OCI-M1 (cell line): ENCODE measurements around the gene NTNG2.

Experiments used
- DNase-seq: peaks from one replicate; lab custom pipeline; 2025; lab: John Stamatoyannopoulos, UW

NTNG2 gene

DNA sequence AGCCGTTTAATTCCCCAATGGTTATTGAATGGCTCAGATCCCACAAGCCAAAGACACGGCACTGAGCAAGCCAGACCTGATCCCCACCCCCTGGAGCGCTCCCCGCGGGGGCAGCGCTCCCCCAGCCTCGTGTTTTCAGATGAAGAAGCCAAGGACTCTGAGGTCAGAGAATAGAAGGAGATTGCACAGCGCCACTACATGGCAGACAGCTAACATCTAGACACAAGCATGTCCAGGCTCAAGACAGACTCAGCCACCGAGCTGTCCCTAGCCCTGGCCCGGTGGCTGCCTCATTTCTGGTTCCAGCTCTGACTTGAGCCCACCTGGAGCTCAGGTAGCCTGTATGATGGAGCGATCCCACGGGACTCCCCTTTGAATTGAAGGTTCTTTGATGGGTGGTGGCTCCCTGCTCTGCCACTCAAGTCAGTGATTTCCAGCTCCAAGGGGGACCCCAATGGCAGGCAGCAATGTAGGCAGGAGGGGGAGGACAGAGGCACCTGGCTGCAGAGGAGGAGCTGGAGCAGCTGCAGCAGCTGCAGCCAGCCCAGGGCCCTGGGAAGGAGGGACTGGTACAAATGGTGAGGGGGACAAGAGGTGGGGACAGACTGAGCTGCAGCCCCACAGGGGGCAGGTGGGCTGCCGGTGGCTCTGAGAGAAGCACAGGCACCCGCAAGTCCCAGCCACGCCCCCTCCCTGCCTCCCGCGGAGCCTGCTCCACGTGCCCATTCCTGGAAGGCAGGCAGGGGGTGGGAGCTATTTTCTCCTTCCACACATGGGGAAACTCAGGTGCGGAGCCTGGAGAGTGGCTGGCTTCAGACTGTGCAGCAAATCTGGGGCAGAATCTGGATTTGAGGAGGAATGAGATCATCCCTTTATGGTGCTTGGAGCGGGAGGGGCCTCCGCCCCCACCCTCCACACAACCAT, 40.2 kb downstream of the NTNG2 start:
- no peak for DNase-seq

DNA sequence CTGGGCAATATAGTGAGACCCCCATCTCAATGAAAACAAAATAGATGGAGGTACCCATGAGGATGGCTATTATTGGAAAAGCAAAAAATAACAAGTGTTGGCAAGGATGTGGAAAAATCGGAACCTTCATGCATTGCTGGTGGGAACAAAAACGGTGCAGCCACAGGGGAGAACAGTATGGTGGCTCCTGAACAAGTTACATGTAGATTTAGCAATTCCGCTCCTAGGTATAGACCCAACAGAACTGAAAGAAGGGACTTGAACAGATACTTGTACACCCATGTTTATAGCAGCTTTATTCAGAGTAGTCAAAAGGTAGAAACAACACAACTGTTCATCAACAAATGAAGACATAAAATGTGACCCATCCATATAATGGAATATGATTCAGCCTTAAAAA, 43.0 kb downstream of the NTNG2 start:
- DNase-seq = no peak

- no peak for DNase-seq
Measured at GRCh38 chr9:132207215-132207614, 45.4 kb downstream of the NTNG2 start.

DNA sequence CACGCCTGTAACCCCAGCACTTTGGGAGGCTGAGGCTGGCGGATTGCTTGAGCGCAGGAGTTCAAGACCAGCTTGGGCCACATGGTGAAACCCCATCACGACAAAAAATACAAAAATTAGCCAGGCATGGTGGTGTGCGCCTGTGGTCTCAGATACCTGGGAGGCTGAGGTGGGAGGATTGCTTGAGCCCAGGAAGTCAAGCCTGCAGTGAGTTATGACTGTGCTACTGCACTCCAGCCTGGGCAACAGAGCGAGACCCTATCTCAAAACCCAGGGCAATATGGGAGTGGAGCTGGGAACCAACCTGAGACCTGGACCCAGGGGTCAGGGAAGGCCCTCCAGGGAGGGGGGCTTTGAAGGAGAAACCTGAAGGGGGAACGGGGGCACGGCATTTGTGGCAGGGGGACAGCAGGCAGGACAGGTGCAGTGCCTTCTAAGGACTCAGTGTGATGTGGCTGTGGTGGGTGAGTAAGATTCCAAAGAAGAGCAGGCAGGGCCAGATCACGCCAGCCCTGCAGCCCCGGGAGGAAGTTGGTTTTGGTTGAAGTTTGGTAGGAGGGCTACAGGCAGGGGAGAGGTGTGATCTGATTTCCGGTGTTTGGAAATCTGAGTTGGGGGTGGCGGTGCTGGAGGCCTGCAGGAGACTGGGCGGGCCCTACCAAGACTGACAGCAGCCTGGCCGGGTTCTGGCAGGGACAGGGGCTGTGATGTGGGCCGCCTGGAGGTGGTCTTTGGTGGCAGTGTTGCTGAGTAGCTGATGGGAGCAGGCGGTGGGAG, 46.2 kb downstream of the NTNG2 start:
- no peak for DNase-seq

DNA sequence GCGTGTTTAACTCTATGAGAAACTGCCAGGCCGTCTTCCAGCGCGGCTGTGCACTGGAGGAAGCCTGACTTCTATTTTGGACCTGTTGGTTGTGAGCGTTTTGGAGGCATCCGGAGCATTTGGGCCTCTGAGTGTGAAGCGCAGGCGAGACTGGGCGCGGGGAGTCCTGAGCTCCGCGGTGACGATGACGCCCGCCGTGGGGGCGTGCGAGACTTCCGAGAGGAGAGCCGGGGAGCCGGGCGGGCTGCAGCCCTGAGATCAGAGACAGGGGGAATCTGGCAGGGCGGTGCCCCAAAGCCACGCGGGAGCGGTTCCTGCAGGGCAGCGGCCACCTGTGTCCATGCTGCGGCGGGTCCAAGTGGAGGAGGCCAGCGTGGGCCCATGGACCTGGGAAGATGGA, 47.4 kb downstream of the NTNG2 start:
- DNase-seq = no peak

DNA sequence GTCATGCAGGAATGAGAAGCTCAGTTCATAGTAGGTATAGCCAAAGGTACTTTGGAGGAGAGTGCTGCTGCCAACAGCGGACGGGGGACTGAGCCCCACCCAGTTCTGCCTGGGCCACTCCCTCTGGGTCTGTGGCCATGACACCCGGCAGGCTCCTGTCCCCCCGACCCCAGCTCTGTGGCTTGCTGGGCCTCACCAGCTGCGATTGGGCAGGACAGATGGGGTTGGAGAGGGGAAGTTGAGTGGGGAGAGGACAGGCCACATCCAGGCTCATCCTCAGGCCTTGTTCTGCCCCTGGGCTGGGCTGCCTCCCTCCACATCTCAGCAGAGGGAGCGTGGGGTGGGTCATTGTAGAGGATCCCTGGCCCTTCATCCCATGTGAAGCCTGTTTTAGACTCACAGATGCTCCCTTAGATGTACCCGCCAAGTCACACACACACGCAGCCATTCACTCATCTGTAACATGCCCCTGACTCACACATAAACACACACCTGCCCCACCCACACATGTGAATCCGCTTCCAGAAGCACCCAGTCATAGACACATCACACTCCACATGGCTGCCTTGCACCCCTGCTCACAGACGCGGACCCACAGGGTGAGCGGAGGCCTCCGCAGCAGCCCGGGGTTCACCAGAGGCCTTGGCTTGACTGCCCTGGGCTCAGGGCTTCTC, 48.8 kb downstream of the NTNG2 start:
- no peak for DNase-seq

- DNase-seq = no peak
Measured at GRCh38 chr9:132211570-132211969, 49.7 kb downstream of the NTNG2 start.

DNA sequence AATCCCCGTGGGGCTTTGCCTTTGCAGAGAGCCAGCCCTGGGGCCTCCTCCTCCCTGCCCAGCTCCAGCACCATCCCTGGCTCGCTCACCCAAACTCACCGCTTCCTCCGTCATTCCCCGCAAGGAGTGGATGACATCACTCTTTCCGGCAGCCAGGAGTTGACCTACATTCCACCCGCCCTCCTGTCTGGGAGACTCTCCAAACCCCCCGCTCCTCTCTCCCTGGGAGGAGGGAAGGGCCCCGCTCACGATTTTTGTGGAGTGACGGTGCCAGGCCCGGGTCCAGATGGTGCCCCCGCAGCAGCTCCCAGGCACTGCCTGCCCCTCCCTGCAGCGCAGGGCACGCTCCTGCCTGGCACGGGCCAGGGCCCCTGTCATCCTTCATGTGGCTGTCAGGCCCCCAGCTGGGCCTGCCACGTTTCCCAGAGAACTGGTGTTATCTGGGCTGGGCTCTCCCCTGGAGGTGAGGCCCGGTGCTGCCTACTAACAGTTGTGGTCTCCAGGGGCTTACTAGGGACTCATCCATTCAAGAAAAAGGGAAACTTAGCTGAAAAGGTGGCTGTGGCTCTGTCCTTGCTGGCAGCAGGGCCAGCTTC, 52.3 kb downstream of the NTNG2 start:
- DNase-seq = no peak

GRCh38 chr9:132216861-132217619, 55.2 kb downstream of the NTNG2 start:
- no peak for DNase-seq

DNA sequence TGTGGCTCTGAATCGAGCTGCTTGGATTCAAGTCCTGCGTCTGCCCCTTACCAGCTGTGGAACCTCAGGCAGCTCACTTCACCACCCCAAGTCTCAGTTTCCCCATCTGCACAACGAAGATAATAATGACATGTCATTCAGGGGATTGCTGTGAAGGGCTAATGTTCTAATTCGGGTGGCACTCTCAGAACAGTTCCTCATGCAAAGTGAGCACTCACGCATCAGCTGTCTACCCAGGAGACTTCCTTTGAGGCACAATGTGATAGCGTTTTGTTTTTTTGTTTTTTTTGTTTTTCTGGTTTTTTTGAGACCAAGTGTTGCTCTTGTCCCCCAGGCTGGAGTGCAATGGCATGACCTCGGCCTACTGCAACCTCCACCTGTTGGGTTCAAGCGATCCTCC, 56.4 kb downstream of the NTNG2 start:
- DNase-seq = no peak

- no peak for DNase-seq
Measured at GRCh38 chr9:132221941-132222340, 60.1 kb downstream of the NTNG2 start.

DNA sequence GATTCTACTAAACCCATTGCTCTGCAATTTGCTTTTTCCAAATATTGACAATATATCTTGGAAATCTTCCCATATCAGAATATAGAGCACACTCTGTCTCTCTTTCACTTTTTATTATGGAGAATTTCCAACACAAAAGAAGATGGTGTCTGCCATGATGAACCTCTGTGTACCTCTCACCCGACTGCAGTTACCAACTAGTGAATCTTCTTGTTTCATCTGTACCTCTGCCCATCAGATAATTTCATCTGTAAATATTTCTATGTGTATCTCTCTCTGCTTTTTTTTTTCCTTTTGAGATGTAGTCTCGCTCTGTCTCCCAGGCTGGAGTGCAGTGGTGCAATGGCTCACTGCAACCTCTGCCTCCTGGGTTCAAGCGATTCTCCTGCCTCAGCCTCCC, 62.8 kb downstream of the NTNG2 start:
- no peak for DNase-seq

DNA sequence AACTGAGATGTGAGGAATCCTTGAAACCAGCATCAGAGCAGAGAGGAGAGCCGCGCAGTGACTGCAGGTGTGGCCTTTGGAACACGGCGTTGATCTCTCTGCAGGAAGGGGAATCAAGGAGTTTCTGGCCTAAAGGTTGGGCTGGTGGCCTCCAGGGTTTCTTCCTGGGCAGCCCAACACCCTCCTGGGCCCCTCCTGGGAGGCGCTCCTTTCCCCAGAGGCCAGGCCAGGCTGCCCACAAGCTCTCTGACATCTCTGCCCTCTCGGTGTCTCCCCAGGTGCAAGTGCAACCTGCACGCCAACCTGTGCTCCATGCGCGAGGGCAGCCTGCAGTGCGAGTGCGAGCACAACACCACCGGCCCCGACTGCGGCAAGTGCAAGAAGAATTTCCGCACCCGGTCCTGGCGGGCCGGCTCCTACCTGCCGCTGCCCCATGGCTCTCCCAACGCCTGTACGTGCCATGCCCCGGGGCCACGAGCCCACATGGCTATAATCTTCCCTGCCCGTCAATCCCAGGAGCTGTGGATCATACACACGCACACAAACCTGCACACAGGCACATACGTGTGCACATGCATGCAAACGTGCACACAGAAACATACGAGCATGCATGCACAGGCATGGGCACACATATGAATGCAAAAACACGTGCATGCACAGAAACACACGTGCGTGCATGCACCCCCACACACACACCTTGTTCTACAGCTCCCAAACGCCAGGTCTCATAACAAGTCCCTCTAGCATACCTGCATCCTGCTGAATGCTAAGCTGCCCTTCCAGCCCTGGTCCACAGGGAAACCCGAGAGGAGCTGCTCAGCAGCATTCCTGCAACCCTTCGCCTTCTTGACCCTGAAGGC, 64.9 kb downstream of the NTNG2 start:
- DNase-seq = no peak

DNA sequence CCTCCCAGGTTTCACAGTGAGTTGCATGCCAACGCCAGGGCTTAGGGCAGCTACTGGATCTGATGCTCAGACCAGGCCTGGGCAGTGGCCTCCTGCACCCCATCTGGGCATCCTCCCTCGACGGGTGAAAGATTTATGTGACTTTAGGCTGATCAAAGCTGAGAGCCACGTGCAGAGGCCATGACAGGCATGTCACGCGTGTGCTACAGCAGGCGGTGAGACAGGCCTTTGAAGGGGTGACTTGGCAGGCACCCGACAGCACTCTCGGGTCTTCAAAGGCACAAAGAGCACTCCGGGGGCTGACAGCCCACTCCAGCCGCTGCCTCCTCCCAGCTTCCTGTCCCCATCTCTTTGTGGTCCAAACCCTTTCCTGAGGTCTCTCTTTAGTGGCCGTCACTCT, 66.2 kb downstream of the NTNG2 start:
- DNase-seq = no peak

GRCh38 chr9:132230605-132231004, 68.7 kb downstream of the NTNG2 start:
- no peak for DNase-seq

DNA sequence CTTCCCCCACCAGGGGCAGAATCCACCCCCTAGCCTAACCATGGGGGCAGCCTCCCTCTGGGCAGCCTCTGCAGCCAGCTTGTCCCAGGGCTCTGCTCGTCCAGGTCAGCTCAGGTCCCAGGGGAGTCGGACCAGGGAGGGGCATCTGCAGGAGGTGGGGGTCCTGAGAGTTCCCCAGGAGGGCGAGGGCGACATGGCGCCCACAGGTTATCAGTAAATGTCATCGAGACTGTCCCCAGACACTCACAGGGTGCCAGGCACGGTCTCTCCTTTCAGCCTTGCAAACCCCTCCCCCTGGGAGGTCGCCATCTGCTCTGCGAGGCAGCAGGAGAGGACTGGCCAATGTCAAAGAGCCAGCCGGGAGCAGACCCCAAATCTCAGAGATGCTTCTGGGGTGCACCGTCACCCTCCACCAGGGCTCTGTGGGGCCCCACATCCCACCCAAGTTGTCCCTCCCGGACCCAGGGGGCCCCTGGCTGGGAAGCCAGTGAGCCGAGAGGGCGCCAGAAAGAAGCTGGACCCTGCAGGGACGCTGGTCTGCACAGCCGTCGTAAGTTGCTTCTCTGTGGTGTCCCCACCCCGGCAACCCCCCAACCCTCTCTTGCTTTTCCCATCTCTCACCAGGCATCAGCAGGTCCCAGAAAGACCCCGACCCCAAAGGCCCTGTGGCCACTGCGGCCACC, 69.3 kb downstream of the NTNG2 start:
- no peak for DNase-seq

DNA sequence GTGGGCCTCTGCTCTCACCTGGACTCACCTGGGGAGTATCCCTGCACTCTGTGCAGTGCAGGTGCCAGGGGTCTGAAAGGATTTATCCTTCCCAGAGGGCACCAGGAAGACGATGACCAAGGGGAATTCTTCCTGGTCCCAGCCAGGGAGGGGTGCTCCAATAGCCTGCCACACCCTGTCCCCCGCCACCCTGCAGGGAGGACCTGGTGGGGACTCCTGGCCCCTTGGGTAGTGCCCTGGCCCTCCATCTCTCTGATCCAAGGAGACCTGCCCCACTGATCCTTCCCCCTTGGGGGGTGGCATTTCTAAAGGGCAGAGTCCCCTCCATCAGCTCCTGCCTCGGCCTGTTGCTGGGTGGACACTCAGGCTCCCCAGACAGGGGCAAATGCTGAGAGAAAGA, 70.7 kb downstream of the NTNG2 start:
- no peak for DNase-seq

DNA sequence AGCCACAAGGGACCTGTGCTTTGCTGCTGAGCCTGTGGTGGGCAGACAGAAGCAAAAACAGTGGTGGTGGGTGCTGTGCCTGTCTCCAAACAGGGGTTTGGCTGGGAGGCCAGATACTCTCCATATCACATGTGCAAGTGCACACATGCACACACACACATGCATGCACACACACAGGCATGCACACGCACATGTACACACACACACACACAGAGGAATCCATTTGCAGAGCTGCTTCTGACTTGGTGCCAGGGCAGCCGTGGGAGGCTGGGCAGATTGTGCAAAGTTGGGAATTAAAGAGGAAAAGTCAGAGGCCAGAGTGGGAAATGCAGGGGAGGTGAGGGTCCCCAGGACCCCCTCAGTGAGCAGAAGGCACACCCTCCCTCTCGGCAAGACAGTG, 71.3 kb downstream of the NTNG2 start:
- DNase-seq = no peak

- no peak for DNase-seq
Measured at GRCh38 chr9:132234535-132234934, 72.7 kb downstream of the NTNG2 start.

GRCh38 chr9:132235125-132235524, 73.3 kb downstream of the NTNG2 start:
- no peak for DNase-seq
